ENCODE results near the gene L3MBTL4. TPM values are rescaled to one million over a fixed set of nuclear protein-coding genes. Genes with fewer than 3 reads are reported as not detected.

Gene L3MBTL4
- total and polyA plus RNA-seq, 10 of the 15 experiments (the other 5 are each of a cell fraction or from before 2014, with no cell fraction given), result 1.3 to 8.7 (median 3.8) TPM

GRCh38 chr18:5972298-5972697, 442.4 kb downstream of the L3MBTL4 start (continued):
- TF ChIP-seq ZNF592 (IDR thresholded peaks at IDR 0.05), result no peak
- no peak for TF ChIP-seq ZNF384 (IDR thresholded peaks at IDR 0.05; ENCODE audit: borderline replicate concordance, low read depth, low read length)
- peak; percentile 68 for TF ChIP-seq RUNX3 (IDR thresholded peaks at IDR 0.05; ENCODE audit: low read length)
- peak; percentile 73 for TF ChIP-seq SPI1 (IDR thresholded peaks at IDR 0.05; ENCODE audit: borderline replicate concordance, insufficient read depth, low read depth, low read length)
- 0 out of 4 replicates have a peak, but pooled peaks of 1 of the 2 experiments have one; percentile 13 for TF ChIP-seq IKZF2 (IDR thresholded peaks at IDR 0.05)
- peak; percentile 36; the same call in 1 of the 2 replicates for TF ChIP-seq RAD21 (IDR thresholded peaks at IDR 0.05; ENCODE audit: insufficient read depth, low read depth, low read length)
- no peak for TF ChIP-seq GATAD2B (conservative IDR thresholded peaks at IDR 0.05; ENCODE audit: low read depth)
- TF ChIP-seq NR2C1 (IDR thresholded peaks at IDR 0.05), result no peak
- no peak for TF ChIP-seq MYB (IDR thresholded peaks at IDR 0.05; ENCODE audit: borderline replicate concordance, low read depth, low read length)
- no peak for TF ChIP-seq SRF (IDR thresholded peaks at IDR 0.05; ENCODE audit: low read depth in 2 of 2, low read length in 2 of 2)
- no peak for TF ChIP-seq HDAC2 (IDR thresholded peaks at IDR 0.05)
- peak; percentile 54; the same call in 1 of the 2 replicates for TF ChIP-seq MEF2A (IDR thresholded peaks at IDR 0.05; ENCODE audit: insufficient read depth, low read depth, low read length)
- peak; percentile 14 for TF ChIP-seq MEF2B (IDR thresholded peaks at IDR 0.05; ENCODE audit: partially characterized antibody, poor library complexity, severe bottlenecking)
- no peak for TF ChIP-seq POLR2AphosphoS5 (IDR thresholded peaks at IDR 0.05; ENCODE audit: low read length)
- no peak for TF ChIP-seq NFYA (IDR thresholded peaks at IDR 0.05; ENCODE audit: borderline replicate concordance, low read depth, low read length)
- TF ChIP-seq SMARCA5 (IDR thresholded peaks at IDR 0.05), result no peak
- peak; percentile 24; the same call in 1 of the 2 replicates for TF ChIP-seq PAX5 (IDR thresholded peaks at IDR 0.05; ENCODE audit: borderline replicate concordance, low read depth, low read length)
- TF ChIP-seq POU2F2 (IDR thresholded peaks at IDR 0.05; ENCODE audit: borderline replicate concordance, low read depth, low read length), result peak; percentile 91; the same call in 2 of the 3 replicates
- TF ChIP-seq SP1 (IDR thresholded peaks at IDR 0.05; ENCODE audit: low read depth, low read length), result no peak
- no peak for TF ChIP-seq CBFB (IDR thresholded peaks at IDR 0.05; ENCODE audit: low read depth)
- TF ChIP-seq CBX5 (IDR thresholded peaks at IDR 0.05; ENCODE audit: low read depth), result 0 out of 2 replicates have a peak, but pooled peaks have one; percentile 38
- no peak for TF ChIP-seq RCOR1 (conservative IDR thresholded peaks at IDR 0.05; ENCODE audit: low read depth, low read length)
- no peak for TF ChIP-seq NBN (IDR thresholded peaks at IDR 0.05)
- TF ChIP-seq ZNF24 (IDR thresholded peaks at IDR 0.05), result no peak
- TF ChIP-seq E2F4 (IDR thresholded peaks at IDR 0.05; ENCODE audit: low read depth, low read length), result no peak
- TF ChIP-seq ZNF207 (IDR thresholded peaks at IDR 0.05; ENCODE audit: borderline replicate concordance), result no peak
